ENCODE measurements around the gene UBALD2. TPM values are rescaled to one million over a fixed set of nuclear protein-coding genes. Genes with fewer than 3 reads are reported as not detected.
"Not testable (repeated sequence)": the region's sequence is repeated elsewhere in the genome, so short reads cannot be mapped to it uniquely, and the experiment has no call there.

The UBALD2 gene
- polyA plus RNA-seq, 4 donors: 29.0 to 60.6 (median 49.1) TPM

DNA sequence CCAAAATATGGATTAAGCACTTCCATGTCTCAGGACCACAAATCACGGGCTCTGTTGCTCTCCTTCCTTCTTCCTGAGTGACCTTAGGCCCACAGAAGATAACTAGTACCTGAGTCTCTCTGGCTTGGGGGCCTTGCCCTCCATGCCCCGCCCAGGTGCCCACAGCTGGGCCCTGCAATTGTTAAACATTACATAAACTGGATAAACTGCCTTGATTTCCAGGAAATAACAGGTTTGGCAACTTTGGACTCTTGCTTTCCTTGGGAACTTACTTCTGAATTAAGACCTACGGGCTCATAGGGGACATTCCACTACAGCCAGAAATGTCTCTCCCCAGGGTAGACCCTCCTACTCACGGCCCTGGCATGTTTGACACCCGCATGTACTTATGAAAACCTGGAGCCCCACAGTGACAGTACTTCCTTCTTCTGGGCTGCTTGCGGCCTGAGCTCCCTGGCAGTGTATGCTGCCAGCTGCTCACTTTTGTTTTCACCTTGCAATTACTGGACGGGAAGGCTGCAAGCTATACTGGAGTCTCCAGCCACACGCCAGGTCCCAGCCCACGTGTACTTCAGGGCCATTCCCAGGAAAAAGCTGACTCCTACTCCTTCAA, 2.3 kb upstream of the UBALD2 start:
- DNase-seq (ENCODE audit: low read depth in 4 of 4, low spot score in 2 of 4): no peak

DNA sequence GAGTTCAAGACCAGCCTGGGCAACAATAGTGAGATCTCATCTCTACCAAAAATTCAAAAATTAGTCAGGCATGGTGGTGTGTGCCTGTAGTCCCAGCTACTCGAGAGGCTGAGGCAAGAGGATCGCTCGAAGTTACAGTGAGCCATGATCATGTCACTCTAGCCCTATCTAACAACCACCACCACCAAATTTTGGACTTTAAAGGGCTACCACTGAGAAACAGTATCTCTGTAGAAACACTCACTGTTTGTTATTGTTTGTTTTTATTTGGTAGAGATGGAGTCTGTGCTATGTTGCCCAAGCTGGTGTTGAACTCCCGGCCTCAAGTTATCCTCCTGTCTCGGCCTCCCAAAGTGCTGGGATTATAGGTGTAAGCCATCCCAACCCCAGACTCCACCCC, 1.3 kb upstream of the UBALD2 start:
- no peak for DNase-seq (ENCODE audit: low read depth in 4 of 4, low spot score in 2 of 4)

DNA sequence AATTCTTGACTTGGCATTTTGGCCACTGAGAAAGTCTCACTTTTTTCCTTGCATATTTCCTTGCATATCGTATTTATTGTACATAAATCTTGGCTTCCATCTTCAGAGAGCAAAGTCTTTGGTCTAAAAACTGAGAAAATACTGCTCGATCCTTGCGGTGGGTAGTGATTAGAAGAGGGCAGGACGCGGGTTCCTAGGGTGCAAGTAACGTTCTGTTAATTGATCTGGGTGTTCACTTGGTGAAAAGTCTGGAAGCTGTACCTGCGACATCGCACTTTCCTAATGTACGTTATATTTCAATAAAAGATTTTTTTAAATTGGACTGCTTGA, 758 bp upstream of the UBALD2 start:
- DNase-seq (ENCODE audit: low read depth in 4 of 4, low spot score in 2 of 4): no peak

DNA sequence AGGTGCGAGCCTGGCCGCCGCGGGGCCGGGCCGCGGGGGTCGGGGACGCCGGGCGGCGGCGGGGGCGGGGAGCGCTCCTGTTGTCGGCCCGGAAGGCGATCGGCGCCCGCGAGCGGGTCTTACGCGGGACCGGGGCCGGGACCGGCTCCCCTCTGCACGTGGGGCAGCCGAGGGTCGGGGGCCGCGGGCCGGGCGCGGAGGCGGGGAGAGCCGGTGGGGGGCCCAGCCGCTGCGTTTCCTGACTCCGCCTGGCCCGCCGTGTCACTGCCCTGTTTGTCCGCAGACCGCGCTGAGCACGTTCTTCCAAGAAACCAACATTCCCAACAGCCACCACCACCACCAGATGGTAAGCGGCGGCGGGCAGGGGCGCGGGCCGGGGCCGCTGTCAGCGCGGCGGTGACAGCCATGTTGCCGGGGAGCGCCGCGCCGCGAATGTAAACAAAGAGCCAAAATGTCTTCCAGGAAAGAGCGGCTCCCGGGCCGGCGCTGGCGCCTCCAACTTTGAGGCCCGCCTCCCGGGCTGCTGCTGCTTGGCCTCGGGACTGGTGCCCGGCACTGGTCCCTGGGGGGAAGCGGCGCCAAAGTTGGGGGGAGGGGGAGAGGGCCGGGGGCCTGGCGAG, 586 bp downstream of the UBALD2 start:
- DNase-seq (ENCODE audit: low read depth in 4 of 4, low spot score in 2 of 4): no peak

DNA sequence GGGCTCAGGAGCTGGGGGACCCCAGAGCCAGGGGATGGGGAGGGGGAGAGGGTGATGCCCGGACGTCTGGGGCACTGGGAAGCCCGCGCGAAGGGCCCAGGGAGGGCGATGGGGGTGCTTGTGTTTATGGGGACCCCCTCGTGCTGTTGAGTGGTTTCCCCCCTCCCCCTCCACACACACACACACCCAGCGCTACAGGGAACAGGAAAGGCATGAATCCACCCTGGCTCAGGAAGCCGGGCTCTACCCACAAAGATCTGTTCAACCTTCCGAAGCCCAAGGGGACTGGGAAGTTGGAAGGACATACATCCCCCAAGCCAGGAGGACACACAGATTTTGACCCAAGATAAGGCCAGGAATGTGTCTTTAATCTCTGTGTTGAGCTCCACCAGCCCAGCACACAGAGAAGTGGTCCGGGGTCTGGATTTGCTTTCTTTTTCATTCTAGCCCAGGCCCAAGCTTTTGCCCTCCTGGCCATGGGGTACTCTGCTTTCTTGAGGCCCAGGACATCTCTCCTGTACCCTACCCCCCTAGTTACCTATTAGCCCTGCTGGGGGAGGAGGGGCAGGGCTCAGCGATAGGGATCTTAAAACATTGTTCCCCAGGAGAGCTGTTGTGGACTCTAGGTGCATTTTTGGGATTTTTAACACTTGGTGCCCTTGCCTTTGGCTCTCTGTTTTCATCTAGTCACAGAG, 1.2 kb downstream of the UBALD2 start:
- no peak for DNase-seq (ENCODE audit: low read depth in 4 of 4, low spot score in 2 of 4)

DNA sequence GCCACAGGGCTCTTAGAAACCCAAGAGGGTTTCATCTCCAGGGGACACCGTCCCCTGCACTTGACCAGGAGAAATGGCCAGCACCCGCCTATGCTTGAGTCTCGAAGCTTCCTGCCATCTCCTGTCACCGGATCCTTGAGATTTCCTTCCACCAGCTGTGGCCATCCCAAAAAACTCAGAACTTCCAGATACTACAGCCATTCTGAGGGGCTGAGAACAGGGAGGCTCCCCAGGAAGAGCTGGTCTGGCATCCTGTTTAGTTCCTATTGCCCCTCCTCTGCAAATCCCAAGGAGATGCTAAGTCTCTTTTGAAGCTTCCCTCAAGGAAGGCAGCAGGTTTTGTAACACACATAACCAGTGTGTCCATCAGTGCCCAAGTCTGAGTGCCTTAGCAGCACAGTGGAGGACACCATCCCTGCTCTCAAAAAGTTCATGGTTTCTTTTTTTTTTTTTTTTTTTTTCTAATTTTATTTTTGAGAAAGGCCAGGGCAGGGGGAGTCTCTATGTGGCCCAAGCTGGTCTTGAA, 2.0 kb downstream of the UBALD2 start:
- no peak for DNase-seq (ENCODE audit: low read depth in 4 of 4, low spot score in 2 of 4)

DNA sequence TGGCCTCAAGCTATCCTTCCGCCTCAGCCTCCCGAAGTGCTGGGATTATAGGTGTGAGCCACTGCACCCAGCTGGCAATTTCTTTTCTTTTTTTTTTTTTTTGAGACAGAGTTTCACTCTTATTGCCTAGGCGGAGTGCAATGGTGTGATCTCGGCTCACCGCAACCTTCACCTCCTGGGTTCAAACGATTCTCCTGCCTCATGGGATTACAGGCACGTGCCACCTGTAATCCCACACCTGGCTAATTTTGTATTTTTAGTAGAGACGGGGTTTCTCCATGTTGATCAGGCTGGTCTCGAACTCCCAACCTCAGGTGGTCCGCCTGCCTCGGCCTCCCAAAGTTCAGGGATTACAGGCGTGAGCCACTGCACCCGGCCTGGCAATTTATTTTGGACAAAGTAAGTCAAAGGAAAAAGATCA, 2.4 kb downstream of the UBALD2 start:
- not testable (repeated sequence) for DNase-seq (ENCODE audit: low read depth in 4 of 4, low spot score in 2 of 4)

DNA sequence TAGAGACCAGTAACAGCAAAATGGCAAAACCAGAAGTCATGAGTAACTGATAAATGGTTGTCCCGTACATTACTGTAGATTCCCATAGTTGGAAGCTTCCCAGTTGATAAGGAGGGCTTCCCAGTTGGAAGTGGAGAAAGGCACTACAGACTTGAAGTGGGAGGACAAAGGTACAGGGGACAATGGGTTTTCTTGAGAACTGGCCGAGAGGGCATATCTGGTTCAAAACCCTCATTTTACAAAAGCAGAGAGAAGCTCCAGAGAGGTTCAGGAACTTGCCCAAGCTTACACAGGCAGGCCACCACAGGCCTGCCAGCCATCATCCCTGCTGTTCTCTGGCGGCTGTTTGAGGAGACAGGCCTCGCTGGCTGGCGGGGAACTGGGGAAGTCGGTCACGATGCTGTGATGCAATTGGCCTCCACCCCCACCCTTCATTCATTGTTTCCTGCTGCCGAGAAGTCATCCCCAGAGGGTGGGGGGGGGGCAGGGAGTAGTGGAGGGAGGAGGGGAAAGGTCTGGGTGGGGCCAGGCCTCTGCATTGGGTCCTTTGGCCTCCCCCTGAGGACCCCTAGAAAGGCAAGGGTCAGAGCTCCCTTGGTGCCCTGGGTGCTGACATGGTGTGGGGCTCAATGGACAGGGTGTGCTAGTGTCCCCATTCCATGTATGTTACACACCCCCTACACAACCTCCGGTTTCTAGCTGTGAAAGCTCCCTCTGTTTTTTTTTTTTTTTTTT, 3.0 kb downstream of the UBALD2 start:
- DNase-seq (ENCODE audit: low read depth in 4 of 4, low spot score in 2 of 4): no peak

DNA sequence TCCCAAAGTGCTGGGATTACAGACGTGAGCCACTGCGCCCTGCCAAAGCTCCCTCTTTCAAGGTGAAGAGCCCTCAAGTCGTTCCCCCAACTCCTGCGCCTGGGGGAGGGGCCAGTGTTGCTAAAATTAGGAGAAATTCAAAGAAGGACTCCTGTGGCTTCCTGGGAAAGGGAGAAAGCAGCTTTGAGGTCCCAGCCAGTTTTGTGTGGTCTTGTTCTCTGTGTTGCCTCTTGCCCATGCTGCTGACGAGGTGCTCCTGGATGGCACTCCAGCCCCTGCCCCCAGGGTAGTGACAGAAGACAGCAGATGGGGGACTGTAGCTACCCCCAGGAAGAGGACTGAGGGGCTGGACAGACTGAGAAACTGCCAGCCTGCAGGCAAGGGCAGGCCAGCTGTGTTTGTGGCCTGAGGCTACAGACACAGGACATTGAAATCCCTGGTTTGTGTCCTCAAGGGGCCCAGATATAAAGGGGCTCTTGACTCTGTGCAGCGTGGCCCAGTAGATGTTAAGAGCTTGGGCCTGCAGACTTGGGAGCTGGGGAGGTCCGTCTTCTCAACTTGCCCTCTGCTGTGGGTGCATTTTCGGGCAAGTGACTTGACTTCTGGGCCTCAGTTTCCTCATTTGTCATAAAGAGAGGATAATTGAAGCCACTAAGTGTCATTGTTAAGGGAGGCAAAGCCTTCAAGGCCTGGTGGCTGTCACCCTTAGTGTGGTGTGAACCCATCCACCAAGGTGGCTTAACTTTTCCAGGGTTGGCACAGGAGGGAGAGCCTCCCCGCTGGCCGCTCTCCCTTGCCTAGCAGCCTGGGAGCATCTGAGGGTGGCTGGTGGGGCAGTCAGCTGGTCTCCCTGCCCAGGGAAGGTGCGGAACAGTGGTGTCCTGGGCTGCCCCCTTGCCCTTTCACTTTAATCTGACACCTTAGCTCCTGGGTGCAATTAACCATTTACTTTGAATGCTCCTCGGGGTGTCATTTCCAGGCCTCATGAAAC, 4.1 kb downstream of the UBALD2 start:
- DNase-seq (ENCODE audit: low read depth in 4 of 4, low spot score in 2 of 4): no peak

DNA sequence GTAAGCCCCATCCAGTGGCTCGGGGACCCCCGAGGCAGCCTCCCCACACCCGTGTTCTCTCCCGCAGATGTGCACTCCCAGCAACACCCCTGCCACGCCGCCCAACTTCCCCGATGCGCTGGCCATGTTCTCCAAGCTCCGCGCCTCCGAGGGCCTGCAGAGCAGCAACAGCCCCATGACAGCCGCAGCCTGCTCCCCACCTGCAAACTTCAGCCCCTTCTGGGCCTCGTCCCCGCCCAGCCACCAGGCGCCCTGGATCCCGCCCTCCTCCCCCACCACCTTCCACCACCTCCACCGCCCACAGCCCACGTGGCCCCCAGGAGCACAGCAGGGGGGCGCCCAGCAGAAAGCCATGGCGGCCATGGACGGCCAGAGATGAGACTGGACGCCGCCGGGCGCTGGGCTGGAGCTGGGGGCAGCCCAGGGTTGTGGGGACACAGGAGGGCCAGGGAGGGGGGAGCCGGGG, 5.0 kb downstream of the UBALD2 start:
- DNase-seq (ENCODE audit: low read depth in 4 of 4, low spot score in 2 of 4): no peak

DNA sequence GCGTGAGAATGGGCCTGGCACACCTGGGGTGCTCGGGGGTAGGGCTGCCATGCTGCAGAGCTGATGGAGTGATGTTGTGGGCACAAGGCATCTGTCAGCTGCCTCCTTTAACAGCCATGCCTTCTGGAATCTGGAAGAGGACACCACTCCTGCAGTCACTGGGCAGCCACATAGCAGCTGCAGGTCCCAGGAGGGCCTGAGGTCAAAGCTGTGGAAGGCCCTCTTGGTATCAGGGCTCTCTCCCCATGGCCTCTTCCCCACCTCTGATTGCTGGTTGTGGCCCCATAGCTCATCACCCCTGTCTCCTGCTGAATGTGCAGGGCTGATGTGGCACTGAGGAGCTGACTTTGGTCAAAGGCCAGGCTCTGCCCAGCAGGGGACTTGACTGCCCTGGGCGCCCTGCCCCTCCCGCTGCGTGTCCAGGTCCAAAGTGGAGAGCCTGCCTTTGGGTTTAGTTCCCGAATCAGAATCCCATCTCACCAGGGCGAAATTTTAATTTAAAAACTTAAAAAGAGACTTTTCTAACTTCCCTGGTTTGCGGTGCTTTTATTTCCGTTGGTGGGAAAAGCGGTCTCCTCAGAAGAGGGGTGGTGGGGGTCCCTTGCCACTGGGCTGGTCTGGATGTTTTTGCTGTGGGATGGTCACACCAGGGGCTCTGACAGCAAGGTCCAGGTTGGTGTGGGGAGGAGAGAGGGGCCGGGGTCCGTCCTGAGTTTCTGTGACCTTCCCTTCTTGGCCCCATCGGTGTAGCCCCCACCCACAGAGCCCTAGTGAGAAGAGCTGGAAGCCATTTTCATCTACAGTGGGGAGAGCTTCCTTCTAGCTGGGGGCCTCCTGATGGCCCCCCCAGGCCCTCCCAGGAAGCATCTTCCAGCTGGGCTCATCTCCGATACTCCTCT, 5.9 kb downstream of the UBALD2 start:
- no peak for DNase-seq (ENCODE audit: low read depth in 4 of 4, low spot score in 2 of 4)

DNA sequence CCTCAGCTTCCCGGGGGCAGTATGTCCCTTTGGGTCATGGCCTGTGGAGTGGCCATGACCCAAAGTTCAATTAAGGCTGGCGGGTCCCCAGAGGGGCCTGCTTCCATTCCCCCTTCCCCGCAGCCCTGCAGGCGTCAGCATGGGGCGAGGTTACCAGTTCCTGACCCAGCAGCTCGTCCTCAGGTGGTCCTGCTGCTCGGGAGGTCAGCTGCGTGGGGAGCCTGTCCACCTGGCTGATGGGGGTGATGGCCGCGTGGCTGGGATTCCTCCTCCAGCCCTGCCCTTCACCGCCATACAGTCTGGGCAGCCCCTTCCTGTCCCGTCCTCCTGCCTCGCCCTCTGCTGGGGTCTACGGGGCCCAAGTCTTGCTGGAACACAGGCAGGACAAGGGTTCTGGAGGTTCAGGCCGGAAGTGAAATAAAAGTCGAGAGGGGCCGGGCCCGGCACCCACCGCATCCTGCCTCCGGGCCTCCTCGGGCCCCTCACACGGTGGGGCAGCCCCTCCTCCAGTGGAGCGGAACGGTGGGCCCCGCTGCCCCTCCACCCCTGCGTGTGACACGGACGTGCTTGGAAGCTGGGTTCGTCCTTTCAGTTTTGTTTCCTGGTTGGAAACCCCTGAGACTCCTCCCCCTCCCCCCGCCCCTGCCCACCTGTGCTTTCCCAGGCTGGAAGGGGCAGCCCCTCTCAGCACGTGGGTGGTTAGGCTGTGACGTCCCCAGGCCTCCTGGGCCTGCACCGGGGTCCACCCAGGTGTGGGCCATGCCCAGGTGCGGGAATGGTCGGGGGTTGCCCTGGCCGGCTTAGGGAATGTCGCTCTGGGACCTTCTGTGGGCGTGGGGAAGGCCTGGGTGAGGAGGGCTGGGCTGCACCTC, 6.8 kb downstream of the UBALD2 start:
- DNase-seq (ENCODE audit: low read depth in 4 of 4, low spot score in 2 of 4): no peak

DNA sequence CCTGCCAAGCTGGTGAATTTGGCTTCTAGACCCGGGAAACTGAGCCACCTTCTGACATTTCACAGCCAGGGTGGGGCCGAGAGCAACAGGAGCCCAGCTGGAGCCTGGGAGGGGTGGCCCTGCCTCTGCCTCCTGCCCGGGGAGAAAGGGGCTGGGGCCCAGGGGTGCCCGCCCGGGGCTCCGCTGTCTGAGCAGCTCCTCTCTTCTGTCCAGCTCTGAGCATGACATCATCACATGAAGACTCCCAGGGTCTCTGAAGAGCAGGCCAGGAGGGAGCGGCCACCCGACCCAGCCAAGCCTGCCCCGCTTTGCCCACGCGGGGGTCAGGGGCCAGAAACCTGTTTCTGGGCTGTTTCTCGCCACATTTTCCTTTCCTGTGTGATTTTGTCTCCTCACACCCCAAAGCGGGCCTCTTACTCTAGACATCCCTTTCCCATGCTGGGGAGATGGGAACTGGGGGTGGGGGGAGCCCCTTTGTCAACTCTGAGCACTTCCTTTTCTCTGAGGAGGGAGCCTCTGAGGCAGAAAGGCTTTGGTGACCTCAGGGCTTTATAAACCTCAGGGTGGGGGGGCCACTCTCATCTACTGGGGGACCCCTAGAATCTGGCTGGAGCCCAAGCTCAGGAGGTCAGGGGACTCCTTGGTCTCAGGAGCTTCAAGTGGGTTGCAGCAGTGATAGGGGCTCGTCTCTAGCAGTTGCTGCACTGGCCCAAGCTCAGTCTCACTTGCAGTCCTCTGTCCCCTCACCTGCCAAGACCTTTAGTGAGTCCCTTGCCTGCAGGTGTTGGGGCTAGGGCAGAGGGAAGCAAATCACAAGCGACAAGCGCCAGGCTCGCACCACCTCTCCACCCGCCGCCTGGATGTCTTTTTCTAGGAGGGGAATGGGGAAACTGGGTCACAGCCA, 7.6 kb downstream of the UBALD2 start:
- no peak for DNase-seq (ENCODE audit: low read depth in 4 of 4, low spot score in 2 of 4)

DNA sequence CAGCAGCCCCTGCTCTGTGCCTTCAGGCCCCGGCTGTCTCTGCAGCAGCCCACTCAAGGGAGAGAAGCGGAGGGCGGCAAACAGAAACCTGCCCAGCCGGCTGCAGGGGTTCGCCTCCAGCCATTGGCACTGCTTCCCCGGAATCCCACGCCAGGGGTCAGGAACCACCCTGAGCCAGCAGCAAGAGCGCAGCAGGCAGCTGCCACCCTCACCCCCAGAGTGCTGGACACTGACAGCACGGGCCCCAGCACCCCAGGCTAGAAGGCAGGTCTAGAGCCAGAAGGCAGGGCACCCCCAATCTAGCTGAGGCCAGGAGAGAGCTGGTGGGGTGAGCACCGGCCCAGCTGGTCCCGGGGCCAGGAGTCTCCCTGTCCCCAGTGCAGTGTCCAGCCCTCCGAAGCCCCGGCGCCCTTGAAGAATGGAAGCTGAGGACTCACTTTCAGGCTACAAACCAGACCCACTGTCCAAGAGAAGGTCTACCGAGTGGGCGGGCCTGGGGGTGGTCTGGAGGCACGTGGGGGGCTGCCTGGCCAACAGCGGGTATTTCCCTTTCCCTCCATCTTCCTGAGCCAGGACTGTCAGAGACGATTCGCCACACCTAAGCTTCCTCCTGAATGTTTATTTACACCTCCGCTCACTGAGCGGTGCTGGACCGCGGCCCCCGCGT, 8.4 kb downstream of the UBALD2 start:
- DNase-seq (ENCODE audit: low read depth in 4 of 4, low spot score in 2 of 4): no peak

DNA sequence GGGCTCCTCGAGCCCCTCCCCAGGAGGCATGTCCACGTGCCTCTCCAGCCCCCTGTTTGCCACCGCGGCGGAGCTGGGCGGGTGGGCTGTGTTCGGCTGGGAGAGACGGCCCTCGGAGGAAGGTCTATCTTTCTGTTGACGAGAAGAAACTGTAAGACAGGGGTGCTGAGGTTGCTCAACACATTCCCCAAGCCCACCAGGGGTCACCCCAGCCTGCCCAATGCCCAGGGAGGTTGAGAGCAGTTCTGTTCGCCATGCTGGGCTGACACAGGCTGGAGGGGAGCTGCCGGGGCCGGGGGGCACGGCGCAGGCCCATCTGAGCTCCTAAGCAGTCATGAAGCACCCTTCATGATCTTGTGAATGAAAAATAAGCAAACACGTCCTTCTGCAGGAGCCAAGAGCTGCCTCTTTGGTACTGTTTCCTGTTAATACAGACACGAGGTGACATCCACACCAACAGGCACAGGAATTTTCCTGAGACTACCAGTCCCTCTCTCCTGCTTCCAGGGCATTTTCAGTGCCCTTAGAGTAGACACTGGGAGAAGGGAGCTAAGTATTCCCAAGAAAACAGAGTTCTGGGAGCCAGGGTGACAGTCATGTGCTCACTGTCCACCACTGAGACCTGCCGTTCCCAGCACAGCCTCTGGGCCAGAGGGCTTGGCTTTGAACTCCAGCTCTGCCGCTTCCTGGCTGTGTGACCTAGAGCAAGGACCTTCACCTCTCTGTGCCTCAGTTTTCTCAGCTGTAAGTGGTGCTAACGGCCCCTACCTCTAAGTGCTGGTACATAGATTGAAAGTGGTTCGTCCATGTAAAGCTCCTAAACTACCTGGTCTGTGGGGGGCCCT, 9.2 kb downstream of the UBALD2 start:
- DNase-seq (ENCODE audit: low read depth in 4 of 4, low spot score in 2 of 4): no peak

Measured in left renal cortex interstitium (tissue), 4 donors.